NCI-H526 treated with DMSO at 0.1 percent for 48 hours (cell line): ENCODE data around the gene FAM124B.

Experiments
- DNase-seq: peaks from one replicate; lab custom pipeline; 2025; lab: John Stamatoyannopoulos, UW

Gene FAM124B

DNA sequence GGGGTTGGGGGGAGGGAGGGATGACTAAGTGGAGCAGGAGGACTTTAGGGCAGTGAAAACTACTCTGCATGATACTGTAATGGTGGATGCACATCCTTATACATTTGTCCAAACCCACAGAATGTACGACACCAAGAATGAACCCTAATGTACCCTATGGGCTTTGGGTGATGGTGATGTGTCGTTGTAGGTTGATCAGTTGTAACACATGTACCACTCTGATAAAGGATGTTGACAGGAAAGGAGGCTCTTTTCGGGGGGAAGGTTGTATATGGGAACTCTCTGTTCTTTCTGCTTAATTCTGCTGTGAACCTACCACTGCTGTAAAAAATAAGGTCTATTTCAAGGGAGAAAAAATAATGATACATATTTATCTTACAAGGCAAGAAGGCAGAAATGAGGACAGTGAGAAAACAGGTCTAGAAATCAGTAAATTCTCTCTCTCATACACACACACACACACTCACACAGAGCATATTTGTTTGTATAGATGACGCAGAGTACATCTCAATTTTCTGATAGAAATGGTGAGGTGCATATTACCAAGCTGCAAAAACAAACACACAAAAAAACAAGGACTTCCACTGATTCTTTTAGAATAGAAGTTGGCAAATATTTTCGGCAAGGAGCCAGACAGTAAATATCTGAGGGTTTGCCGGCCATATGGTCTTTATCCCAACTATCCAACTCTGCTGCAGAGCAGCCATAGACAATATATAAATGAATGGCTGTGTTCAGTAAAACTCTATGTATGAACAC, 20.2 kb downstream of the FAM124B start:
- no peak for DNase-seq

DNA sequence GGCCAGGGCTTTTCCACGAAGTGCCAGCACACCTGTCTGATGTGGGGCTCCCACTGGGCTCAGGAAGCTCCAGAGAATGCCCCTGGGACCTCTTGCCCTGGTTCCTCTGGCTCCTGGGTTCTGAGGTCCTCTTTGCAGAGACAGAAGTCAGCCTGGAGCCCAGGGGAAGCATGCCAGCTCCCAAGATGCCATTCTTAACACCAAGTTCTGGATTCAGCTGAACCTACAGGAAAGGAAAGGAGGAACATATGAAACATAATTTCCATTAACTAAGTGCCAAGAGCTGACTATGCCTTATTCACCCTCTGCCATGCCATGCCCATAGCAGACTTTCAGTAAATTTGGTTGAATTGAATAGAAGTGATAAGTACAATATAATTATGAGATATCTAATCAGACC, 21.9 kb downstream of the FAM124B start:
- no peak for DNase-seq

GRCh38 chr2:224379172-224379571, 22.7 kb downstream of the FAM124B start:
- DNase-seq, result no peak

DNA sequence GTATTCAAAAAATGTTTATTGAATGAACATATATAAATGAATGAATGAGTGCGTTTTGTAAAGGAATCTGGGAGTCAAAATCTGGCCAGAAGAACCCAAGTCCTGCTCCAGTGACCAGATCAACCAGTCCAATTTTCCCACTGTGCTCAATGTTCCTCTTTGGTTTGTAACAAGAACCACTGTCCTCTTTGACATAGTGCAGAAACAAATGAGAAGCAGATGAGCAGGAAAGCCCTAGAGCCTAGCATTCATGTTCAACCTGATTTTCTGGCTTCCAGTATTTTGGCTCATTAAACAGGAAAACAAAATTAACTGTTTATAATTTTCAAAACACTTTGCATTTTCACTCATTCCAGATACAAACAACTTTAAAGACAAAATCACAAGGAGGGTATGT, 23.2 kb downstream of the FAM124B start:
- no peak for DNase-seq

GRCh38 chr2:224377751-224378700, 23.9 kb downstream of the FAM124B start:
- DNase-seq, result no peak

- DNase-seq, result no peak
These were observed 29.3 kb downstream of the FAM124B start for GRCh38 chr2:224372641-224373040.

GRCh38 chr2:224369028-224369632, 32.8 kb downstream of the FAM124B start:
- peak; percentile 2 for DNase-seq

GRCh38 chr2:224366267-224366844, 35.6 kb downstream of the FAM124B start:
- no peak for DNase-seq

- DNase-seq, result no peak
These were observed 36.6 kb downstream of the FAM124B start for GRCh38 chr2:224365331-224365730.

GRCh38 chr2:224363281-224363680, 38.6 kb downstream of the FAM124B start:
- DNase-seq, result no peak

DNA sequence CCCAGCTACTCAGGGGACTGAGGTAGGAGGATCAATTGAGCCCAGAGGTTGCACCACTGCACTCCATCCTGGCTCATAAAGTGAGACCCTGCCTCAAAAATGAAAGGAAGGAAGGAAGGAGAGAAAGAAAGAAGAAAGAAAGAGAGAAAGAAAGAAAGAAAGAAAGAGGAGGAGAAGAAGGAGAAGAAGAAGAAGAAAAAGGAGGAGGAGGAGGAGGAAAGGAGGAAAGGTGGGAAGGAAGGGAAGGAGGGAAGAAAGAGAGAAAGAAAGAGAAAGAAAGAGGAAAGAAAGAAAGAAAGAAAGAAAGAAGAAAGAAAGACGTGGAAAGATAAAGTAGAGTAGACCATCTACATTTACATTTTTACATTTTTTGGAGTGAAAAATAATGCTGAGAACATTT, 39.8 kb downstream of the FAM124B start:
- no peak for DNase-seq

DNA sequence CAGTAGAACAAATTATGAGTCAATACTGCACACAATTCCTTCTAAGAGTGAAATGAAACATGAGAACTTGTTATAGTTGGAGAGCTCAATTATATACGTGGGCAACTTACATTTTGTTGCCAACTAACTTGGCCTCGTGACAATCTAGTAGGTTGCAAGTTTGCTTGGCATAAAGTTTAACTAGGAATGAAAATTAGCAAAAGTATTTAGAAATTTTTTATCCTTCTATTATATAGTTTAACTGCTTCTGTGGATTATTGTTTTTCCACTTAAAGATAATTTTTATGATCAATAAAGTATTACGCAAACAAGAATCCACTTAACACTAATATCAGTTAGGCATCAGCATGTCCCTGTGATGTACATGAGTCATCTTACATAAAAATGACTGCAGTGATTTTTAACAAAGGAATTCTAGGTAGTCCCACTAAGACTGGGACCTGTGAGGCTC, 41.1 kb downstream of the FAM124B start:
- DNase-seq, result no peak

GRCh38 chr2:224359569-224359968, 42.3 kb downstream of the FAM124B start:
- no peak for DNase-seq

DNA sequence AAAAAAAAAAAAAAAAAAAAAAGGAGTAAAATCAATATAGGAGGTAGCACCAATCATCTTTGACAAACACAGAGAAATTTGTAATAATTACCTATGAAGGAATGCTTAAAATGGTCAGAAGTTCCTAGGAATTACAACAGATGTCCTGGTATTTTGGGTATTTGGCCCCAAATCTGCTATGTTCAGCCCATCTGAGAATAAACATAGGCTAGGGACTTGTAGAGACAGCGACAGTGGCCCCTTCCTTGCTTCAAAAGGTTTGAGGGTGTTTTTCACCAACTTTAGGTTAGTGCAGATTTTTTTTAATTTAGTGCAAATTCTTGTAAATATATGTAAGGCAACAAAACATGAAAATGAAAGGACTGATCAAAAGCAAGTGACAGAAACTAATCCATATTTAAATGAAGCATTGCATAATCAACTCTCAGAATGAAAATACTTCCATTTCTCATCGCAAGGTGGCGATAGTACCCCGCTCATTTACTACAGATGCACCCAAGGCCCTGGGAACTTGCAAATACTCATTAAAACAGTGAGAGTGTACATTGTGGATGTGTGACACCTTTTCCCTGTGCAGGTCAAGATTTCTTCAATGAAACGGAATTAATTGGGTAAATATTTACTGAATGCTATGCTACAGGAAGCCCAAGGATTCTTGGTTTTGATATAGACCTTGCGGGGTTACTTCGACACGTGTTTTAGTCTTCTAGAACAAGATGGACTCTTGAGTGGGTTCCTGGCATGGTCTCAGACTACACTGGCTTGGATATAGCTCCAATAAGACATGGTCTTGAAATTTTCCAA, 44.6 kb downstream of the FAM124B start:
- DNase-seq, result peak; percentile 70

DNA sequence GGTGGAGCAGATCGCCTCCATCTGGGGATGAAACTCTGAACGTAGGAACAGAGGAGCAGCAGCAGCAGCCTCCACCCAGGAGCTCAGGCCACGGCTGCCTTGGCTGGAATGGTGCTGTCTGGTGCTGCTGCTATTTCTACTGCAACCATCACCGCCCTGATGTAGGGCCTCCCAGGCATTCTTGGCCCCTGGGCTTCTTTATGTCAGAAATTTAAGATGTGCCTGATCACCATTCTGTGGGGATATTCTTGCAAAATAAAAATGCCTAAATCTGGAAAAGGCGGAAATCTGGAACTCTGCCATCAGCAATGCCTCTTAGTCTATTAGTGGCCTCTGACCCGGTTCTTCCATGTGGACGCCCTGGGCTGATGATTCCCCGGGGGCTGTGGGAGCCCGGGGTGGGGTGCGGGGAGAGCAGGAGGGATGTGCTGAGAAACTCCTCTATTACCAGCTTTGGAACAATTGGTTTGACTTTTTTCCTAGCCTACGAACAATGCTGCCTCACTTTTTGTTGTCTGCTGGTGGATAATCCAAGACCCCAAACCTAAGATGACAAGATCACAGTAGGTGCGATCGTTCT, 47.2 kb downstream of the FAM124B start:
- no peak for DNase-seq

GRCh38 chr2:224350703-224351102, 51.2 kb downstream of the FAM124B start:
- DNase-seq, result no peak

DNA sequence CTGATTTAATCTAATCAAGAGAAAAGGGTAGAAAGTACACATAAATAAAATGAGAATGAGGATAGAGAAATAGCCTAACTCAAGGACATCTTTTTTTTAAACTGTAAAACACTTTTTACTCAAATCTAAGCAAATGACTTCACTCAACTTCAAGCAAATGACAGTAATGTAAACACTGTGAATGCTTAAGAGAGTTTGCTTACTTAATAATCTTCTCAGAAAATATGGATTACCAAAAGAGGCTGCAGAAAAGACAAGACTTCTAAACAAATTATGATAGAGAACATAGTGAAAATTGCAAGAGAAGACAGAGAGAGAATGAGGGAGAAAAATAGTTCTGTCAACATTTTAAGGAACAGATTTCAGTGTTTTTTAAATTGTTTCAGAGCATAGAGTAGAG, 52.5 kb downstream of the FAM124B start:
- no peak for DNase-seq

GRCh38 chr2:224347176-224348051, 54.5 kb downstream of the FAM124B start:
- DNase-seq, result no peak

- DNase-seq, result no peak
These were observed 56.4 kb downstream of the FAM124B start for GRCh38 chr2:224345492-224345891.

DNA sequence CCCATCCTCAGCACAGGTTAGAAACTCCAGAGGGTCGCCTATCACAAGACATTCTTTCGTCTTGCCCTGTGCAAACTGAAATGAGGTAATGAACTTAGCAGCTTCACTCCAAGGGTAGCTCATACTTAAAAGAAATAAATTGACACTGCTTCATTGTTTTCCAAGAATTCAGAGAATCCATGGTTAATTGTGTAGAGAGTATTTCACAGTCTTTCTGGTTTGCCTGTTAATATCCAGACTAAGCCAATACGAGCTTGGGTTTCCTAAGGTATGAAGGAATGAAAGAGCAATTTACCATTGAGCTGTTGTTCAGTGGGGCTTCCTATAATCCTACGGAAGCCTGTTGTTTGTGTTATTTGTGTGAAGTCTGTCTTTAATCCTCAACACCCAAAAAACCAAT, 58.7 kb downstream of the FAM124B start:
- DNase-seq, result no peak
